Spleen (tissue), 7 donors: ENCODE measurements around the gene ORC3.

Experiments used
- POLR2A ChIP-seq, 3 donors: fragments of 450-650 bp; IDR thresholded peaks; one replicate each; pipeline ENCODE4 v1.5.1; 2017; ENCODE audit warnings: antibody characterized with exemption in 3 of 3, mild to moderate bottlenecking in 1 of 3
- POLR2AphosphoS5 ChIP-seq, 3 donors: sonication (generic); formaldehyde crosslinking; IDR thresholded peaks; one replicate each; pipeline ENCODE4 v1.5.1; 2017; ENCODE audit warnings: antibody characterized with exemption in 3 of 3
- TF ChIP-seq, protein P1 (sequence below), 11 experiments: fragments of 200-600 bp in 7 of 11; fragments of 450-650 bp in 4 of 11; sonication (generic) in 4 of 11; IDR thresholded peaks in 8 of 11; conservative IDR thresholded peaks in 3 of 11; 1 replicate in 7 of 11; 2 replicates in 4 of 11; pipeline versions ENCODE4 v1.4.0 to v1.8.0; 2016 to 2021; ENCODE audit warnings: antibody characterized with exemption in 11 of 11, inconsistent platforms in 4 of 11, mild to moderate bottlenecking in 1 of 11
- donor health status: DM: no; HTN: no; CAD: no; lungs with moderate emphysema.
- donor health status: DM: no; HTN: no; CAD: no.
- donor health status: DM: no; HTN: no; CAD: no.

- TF ChIP-seq, protein P1, sequence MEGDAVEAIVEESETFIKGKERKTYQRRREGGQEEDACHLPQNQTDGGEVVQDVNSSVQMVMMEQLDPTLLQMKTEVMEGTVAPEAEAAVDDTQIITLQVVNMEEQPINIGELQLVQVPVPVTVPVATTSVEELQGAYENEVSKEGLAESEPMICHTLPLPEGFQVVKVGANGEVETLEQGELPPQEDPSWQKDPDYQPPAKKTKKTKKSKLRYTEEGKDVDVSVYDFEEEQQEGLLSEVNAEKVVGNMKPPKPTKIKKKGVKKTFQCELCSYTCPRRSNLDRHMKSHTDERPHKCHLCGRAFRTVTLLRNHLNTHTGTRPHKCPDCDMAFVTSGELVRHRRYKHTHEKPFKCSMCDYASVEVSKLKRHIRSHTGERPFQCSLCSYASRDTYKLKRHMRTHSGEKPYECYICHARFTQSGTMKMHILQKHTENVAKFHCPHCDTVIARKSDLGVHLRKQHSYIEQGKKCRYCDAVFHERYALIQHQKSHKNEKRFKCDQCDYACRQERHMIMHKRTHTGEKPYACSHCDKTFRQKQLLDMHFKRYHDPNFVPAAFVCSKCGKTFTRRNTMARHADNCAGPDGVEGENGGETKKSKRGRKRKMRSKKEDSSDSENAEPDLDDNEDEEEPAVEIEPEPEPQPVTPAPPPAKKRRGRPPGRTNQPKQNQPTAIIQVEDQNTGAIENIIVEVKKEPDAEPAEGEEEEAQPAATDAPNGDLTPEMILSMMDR (IDR thresholded peaks at IDR 0.05 in 8 of 11, conservative IDR thresholded peaks at IDR 0.05 in 3 of 11) = no peak
- no peak for TF ChIP-seq POLR2A (IDR thresholded peaks at IDR 0.05)
- TF ChIP-seq POLR2AphosphoS5 (IDR thresholded peaks at IDR 0.05) = no peak
Observed at GRCh38 chr6:87699576-87699975, 109.6 kb downstream of the ORC3 start.
